Smooth muscle cell (in vitro differentiated cells): Measurements from ENCODE around the gene SRRM1. TPM values are rescaled to one million over a fixed set of nuclear protein-coding genes. Genes with fewer than 3 reads are reported as not detected.

ENCODE experiments used
- DNase-seq: peaks from one replicate; lab custom pipeline; 2025; ENCODE audit not compliant: unreplicated experiment; lab: John Stamatoyannopoulos, UW
- H2AFZ ChIP-seq: fragments of 200-600 bp; sonication (generic); 2 replicates; pipeline ENCODE4 v1.6.0; 2016; ENCODE audit warnings: antibody characterized with exemption, low read depth, mild to moderate bottlenecking
- H3F3A ChIP-seq: fragments of 200-600 bp; sonication (generic); 2 replicates; pipeline ENCODE4 v1.6.0; 2017; ENCODE audit warnings: antibody characterized with exemption, low read depth
- H3K27ac ChIP-seq: fragments of 200-600 bp; sonication (generic); 2 replicates; pipeline ENCODE4 v1.5.1; 2016; ENCODE audit warnings: low read depth, mild to moderate bottlenecking
- H3K27me3 ChIP-seq: fragments of 200-600 bp; sonication (generic); 2 replicates; pipeline ENCODE4 v1.6.1; 2016; ENCODE audit warnings: low read depth, mild to moderate bottlenecking
- H3K36me3 ChIP-seq: fragments of 200-600 bp; sonication (generic); 2 replicates; pipeline ENCODE4 v1.5.1; 2016; ENCODE audit warnings: low read depth
- H3K4me1 ChIP-seq: fragments of 200-600 bp; sonication (generic); 2 replicates; pipeline ENCODE4 v1.5.1; 2016; ENCODE audit warnings: low read depth
- H3K4me2 ChIP-seq: fragments of 200-600 bp; sonication (generic); 2 replicates; pipeline ENCODE4 v1.6.0; 2016; ENCODE audit warnings: mild to moderate bottlenecking
- H3K4me3 ChIP-seq: fragments of 200-600 bp; sonication (generic); 2 replicates; pipeline ENCODE4 v1.5.1; 2016; ENCODE audit warnings: mild to moderate bottlenecking
- H3K79me2 ChIP-seq: fragments of 200-600 bp; sonication (generic); 2 replicates; pipeline ENCODE4 v1.6.0; 2016; ENCODE audit warnings: low read depth, mild to moderate bottlenecking
- H3K9ac ChIP-seq: fragments of 200-600 bp; sonication (generic); 2 replicates; pipeline ENCODE4 v1.6.0; 2016; ENCODE audit warnings: low read depth
- H3K9me3 ChIP-seq: fragments of 200-600 bp; sonication (generic); replicated peaks from 2 replicates; pipeline ENCODE4 v1.5.1; 2016; ENCODE audit warnings: low read depth
- H4K20me1 ChIP-seq: fragments of 200-600 bp; sonication (generic); 2 replicates; pipeline ENCODE4 v1.6.0; 2016; ENCODE audit warnings: low read depth
- CTCF ChIP-seq: fragments of 200-600 bp; sonication (generic); IDR thresholded peaks from 2 replicates; pipeline ENCODE4 v1.5.1; 2017; ENCODE audit warnings: borderline replicate concordance, mild to moderate bottlenecking, antibody characterized with exemption; ENCODE audit not compliant: insufficient read depth, poor library complexity, severe bottlenecking
- WGBS: methylation state at CpG from one replicate; pipeline ENCODE4 v1.1.7; 2016; ENCODE audit warnings: low lambda C conversion rate; 5-methylcytosine and 5-hydroxymethylcytosine counted together
- polyA plus RNA-seq: library from polyadenylated mRNA; unstranded; fragments of >200 nt; fragmentation: Nextera tagmentation; extraction: Ambion mirVana; gene quantifications from 2 replicates; pipeline ENCODE4 v1.2.1, GENCODE V29; 2016
- total RNA-seq: library from RNA; depleted of rRNA; stranded (reverse); fragments of >200 nt; gene quantifications from 2 replicates; pipeline ENCODE4 v1.2.3, GENCODE V29; 2014

Gene SRRM1
- total and polyA plus RNA-seq, 2 experiments from 2014 or later = 53.8 to 96.0 TPM

GRCh38 chr1:24699628-24700027 is 56.5 kb downstream of the SRRM1 start:
- Histone ChIP-seq H3K27ac (no peak overlapping the region), H3K36me3 (no peaks in the 10 kb centered on the region), H4K20me1 (no peaks in the 10 kb centered on the region), H2AFZ (no peak overlapping the region), H3K4me2 (no peak overlapping the region), H3K9me3 (no peaks in the 10 kb centered on the region), H3K27me3 (no peaks in the 10 kb centered on the region), H3K4me3 (no peak overlapping the region), H3F3A (peaks cover 7% of the 10 kb centered on the region), H3K9ac (no peak overlapping the region), H3K4me1 (no peaks in the 10 kb centered on the region), H3K79me2 (no peaks in the 10 kb centered on the region)
- WGBS = 78% methylated on average over 7 of the region's 7 CpGs
- no peak for TF ChIP-seq CTCF
- no peak for DNase-seq

- H3F3A ChIP-seq = peaks cover 6% of the 10 kb centered on the region
- DNase-seq = no peak
- no peaks in the 10 kb centered on the region for H4K20me1 ChIP-seq
- H3K36me3 ChIP-seq = no peaks in the 10 kb centered on the region
- H3K27me3 ChIP-seq = no peaks in the 10 kb centered on the region
- H3K4me2 ChIP-seq = no peak overlapping the region
- no peak overlapping the region for H3K9ac ChIP-seq
- no peak overlapping the region for H2AFZ ChIP-seq
- TF ChIP-seq CTCF = no peak
- peaks cover 7% of the 10 kb centered on the region for H3K4me1 ChIP-seq
- H3K27ac ChIP-seq = no peak overlapping the region
- no peak overlapping the region for H3K4me3 ChIP-seq
- H3K9me3 ChIP-seq = no peaks in the 10 kb centered on the region
- WGBS = 79% methylated on average over 8 of the region's 8 CpGs
- H3K79me2 ChIP-seq = no peaks in the 10 kb centered on the region
Measured at GRCh38 chr1:24702511-24703293, 59.6 kb downstream of the SRRM1 start.

GRCh38 chr1:24704411-24705259 is 61.5 kb downstream of the SRRM1 start:
- no peak for TF ChIP-seq CTCF
- Histone ChIP-seq H3K4me3 (peak overlapping the region; percentile 24), H3K9me3 (no peaks in the 10 kb centered on the region), H3K27ac (peak overlapping the region; percentile 70), H3K9ac (no peak overlapping the region), H3K27me3 (no peaks in the 10 kb centered on the region), H3K4me1 (peaks cover 7% of the 10 kb centered on the region), H3K4me2 (peak overlapping the region; percentile 35), H3F3A (peaks cover 6% of the 10 kb centered on the region), H2AFZ (peak overlapping the region; percentile 69), H3K79me2 (no peaks in the 10 kb centered on the region), H4K20me1 (no peaks in the 10 kb centered on the region), H3K36me3 (no peaks in the 10 kb centered on the region)
- DNase-seq = no peak
- WGBS = 49% methylated on average over 12 of the region's 16 CpGs
